Measurements from ENCODE around the gene RAN.
"Not testable (repeated sequence)": the region's sequence is repeated elsewhere in the genome, so short reads cannot be mapped to it uniquely, and the experiment has no call there.

Gene RAN

GRCh38 chr12:130871286-130872178, at the start of gene RAN:
Gene RAN (plus strand): TSS chr12:130872066. CDS start chr12:130872594, 528 bp downstream.
- peak; percentile 77 for DNase-seq

DNA sequence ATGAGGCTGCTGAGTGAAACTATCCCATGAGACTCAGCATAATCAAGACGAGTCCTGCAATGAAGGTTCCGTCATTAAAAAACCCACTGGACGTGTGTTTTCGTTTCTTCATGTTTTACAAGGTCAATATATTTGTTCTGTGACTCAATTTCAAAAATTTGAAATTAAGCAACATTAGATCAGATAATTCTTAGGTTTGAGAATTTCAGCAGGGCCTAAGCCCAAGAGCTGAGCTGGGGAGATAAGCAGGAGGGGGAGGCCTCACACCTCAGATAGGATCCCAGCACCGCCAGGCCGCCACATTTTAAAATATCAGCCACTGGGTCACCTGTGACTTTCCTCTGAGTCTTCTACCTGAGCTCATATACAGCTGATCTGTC, 46.1 kb upstream of the RAN start:
- DNase-seq = no peak

DNA sequence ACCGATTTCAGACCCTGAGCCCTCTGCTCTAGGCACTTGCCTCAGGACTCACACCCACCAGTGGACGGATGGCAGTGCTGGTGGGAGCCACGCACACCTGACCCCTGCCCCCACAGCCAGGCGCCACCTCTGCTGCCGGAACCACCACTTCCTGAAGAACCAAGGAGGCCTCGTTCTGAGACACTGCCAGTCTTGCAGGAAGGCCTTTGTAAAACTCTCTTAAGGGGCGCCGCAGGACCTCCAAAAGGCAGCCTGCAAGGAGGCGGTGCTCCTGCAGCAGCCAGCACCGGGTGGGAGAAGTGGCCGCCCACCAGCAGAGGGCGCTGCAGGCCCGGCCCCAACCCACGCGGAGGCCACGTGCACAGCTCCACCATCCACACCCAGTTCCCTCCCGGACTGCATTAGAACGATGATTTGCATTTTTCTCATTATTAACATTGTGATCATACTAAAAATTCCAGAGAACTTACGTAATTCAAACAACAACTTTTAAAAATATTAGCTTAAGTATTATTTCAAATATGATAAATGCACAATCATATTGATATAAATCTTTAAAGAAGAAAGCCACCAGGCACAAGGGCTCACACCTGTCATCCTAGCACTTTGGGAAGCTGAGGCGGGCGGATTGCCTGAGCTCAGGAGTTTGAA, 45.6 kb upstream of the RAN start:
- no peak for DNase-seq

- DNase-seq = no peak
Observed at GRCh38 chr12:130827432-130827831, 44.4 kb upstream of the RAN start.

DNA sequence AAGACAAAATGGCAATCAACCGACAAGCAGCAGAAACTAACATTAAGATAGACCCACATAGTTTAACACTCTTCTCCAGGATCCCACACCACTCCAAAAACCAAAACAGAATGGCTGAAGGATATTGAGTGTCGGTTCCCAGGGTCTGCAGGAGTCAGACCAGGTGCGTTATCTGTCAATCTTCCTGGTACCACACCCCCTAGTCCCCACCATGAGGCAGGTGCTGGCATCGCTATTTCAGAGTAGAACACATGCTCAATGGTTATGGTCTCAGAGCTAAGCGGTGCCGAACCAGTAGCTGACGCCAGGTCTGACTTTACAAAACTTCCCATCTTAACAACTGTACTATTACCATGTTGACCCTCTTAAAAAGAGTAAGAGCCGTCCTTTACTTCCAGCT, 43.0 kb upstream of the RAN start:
- DNase-seq = no peak

- no peak for DNase-seq
Observed at GRCh38 chr12:130829391-130830245, 42.2 kb upstream of the RAN start.

GRCh38 chr12:130830246-130830551, 41.7 kb upstream of the RAN start:
- DNase-seq = no peak

GRCh38 chr12:130831246-130831645, 40.6 kb upstream of the RAN start:
- DNase-seq = no peak

DNA sequence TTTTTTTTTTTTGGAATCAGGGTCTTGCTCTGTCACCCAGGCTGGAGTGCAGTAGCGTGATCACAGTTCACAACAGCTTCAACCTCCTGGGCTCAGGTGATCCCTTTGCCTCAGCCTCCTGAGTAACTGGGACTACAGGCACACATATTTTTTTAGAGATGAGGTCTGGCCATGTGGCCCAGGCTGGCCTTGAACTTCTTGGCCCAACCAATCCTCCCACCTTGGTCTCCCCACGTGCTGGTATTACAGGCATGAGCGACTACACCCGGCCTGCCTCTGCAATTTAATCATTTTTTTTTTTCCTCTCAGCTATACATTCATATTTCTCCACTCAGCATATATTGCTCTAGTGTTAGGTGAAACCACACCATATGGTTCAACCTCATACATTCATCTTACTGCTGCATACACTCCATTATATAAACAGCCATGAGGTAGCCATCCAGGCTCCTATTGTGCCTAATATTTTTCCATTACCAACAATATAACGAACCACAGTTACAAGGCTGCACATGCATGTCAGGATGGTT, 39.9 kb upstream of the RAN start:
- DNase-seq = no peak

GRCh38 chr12:130832561-130833209, 39.2 kb upstream of the RAN start:
- DNase-seq = no peak

GRCh38 chr12:130835011-130835410, 36.9 kb upstream of the RAN start:
- no peak for DNase-seq

DNA sequence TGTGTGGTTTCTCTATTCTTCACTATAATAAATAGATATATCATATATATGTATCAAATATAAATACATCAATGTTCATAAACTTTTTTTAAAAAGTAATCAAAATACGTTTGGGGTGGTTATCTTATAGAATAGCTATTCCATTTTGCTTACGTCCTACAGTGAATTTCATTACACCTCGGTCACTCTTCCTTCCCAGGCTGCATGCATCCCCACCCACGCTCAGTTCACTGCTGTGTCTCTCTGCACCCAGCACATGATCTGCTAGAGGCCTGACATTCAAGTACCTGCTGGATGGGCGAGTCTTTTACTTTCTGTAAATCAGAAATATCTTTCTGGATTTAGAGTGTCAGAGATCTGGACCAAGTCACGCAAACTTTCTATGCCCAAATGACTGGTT, 36.4 kb upstream of the RAN start:
- DNase-seq = no peak

DNA sequence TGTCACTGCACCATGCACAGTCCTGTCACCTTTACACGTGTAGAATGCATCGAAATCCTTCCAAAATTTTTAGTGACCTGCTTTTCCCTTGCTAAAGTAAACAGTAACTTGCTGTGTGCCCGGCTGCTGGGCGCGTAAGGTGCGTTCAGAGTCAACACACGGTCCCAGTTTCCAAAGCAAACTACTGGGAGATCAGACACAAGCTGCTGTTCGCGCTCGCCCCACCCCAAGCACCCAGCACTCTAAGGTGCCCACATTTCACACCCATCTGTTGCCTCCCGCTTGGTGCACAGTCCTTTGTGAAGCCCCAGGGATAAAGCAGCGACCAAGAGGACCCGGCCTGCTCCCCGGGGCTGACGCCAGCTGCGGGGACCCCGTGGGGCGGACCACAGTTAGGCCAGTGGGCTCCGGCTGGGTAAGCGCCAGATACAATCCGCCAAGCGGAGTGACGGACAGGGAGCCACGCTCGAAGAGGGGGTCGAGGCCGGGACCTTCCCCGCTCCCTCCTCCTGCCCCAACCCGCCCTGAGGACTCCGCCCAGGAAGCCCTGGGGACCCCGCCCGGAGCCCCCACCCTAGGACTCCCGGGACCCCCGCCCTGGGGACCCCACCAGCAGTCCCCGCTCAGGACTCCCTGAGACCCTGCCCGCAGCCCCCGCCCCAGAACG, 33.4 kb upstream of the RAN start:
- DNase-seq = no peak

DNA sequence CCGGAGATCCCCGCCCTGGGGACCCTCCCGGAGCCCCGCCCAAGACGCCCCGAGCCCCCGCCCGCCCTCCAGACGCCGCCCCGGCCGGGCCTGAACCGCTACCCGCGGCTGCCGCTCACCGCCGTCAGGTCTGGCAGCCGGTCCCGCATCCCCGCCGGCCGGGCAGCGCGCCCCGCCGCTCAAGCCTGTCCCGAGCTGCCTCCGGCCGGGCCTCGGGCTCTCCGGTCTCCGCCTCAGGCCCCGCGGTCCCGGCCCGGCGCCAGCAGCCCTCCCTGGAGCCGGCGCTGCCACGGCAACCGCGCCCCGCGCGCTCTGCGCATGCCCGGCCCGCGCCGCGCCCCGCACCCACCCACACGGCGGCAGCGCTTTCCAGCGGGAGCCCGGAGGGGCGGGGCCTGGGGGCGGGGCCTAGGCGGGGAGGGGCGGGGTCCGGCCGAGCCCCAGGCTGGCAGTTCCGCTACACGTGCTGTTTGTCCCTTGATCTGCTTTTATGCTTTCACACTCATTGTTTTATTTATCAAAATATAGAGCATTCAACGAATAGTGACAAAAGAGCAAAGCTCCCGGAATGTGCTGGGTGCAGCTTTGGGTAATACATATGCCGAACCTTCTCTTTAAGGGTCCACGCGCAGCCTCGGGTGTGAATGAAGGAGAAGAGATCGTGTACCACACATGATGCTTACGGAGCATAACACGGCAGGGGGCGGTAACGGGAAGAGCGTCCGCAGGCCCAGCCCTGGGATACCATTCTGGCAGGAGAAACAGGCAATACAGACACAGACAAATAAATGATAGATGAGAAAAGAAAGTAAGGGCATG, 32.7 kb upstream of the RAN start, which contains the start of gene STX2:
Gene STX2 (minus strand): TSS at position 300 of the 819 bp plus-strand sequence. CDS start 151 bp downstream, at position 149.
- peak; percentile 66 for DNase-seq

DNA sequence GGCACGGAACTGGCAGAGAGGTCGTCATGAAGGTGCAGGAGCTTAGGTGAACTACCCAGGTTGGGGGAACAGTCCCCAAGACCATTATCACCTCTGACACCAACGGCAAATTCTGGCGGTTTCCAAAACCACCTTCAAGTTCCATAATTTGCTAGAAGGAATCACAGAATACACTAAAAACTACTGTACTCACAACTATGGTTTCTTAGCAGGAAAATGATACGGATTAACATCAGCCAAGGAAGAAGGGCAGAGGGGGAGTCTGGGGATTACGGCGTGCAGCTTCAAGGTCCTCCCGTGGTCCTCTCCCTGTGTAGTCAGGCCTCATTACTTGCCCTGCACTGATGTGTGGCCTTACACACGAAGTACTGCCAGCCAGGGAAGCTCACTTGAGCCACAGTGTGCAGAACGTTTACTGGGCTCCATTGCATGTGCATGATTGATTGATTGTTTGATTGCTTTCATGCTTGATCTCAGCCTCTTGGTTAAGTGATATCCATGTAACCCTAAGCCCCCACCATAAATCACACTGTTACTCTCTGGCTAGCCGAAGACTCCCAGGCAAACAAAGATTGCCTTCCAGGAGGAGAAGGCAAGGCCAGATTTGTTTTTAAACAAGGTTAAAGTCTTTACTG, 32.0 kb upstream of the RAN start:
- DNase-seq = no peak

DNA sequence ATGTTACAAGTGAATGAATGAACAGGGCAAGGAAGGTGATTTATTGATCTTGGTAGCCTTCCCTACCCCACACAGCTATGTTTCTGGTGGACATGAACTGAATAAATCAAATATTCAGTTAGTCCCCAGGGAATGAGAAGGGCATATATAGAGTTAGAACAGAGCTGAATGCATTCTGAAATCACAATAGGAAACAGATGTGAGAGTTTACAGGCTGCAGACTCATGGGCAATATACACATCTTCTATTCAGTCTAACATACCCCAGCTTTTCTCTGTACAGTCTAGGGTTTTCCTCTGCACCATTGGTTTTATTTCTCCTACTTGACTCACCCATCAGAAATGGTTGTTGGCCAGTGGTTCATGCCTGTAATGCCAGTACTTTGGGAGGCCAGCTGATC, 25.5 kb upstream of the RAN start:
- no peak for DNase-seq

DNA sequence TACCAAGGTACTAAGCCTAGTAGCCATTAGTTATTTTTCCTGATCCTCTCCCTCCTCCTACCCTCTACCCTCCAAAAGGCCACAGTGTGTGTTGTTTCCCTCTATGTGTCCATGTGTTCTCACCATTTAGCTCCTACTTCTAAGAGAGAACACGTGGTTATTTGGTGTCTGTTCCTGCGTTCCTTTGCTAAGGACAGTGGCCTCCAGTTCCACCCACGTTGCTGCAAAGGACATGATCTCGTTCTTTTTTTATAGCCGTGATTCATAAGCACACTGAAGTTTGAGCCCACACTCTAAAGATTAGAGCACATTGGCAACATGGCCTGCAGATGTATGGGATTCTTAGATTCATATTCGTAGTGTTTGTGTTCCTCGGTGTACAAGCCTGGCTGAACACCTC, 24.8 kb upstream of the RAN start:
- no peak for DNase-seq

DNA sequence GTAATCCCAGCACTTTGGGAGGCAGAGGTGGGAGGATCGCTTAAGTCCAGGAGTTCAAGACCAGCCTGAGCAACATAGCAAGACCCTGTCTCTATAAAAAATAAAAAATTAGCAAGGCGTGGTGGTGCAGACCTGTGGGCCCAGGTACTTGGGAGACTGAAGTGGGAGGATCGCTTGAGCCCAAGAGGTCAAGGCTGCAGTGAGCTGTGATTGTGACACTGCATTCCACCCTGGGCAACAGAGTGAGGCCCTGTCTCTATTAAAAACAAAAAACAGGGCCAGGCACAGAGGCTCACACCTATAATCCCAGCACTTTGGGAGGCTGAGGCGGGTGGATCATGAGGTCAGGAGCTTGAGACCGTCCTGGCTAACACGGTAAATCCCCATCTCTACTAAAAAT, 23.8 kb upstream of the RAN start:
- DNase-seq = not testable (repeated sequence)

GRCh38 chr12:130848785-130849305, 23.0 kb upstream of the RAN start:
- not testable (repeated sequence) for DNase-seq
